ENCODE results near the gene PTPRS. TPM values are rescaled to one million over a fixed set of nuclear protein-coding genes. Genes with fewer than 3 reads are reported as not detected.

Gene PTPRS
- total and polyA plus RNA-seq, 2 of the 13 experiments (the other 11 are each of a cell fraction or from before 2014, with no cell fraction given) = 32.7 to 43.9 TPM

- peak; percentile 84 for TF ChIP-seq GABPB1 (CRISPR knock-in tag; IDR thresholded peaks at IDR 0.05)
- TF ChIP-seq POGK (CRISPR knock-in tag; conservative IDR thresholded peaks at IDR 0.05) = peak; percentile 99
- no peak for TF ChIP-seq PTBP1 (IDR thresholded peaks at IDR 0.05; ENCODE audit: low read depth, low read length, poor library complexity, severe bottlenecking)
- peak; percentile 83 for TF ChIP-seq RARA (CRISPR knock-in tag; IDR thresholded peaks at IDR 0.05)
- TF ChIP-seq ZNF362 (CRISPR knock-in tag; IDR thresholded peaks at IDR 0.05; ENCODE audit: borderline replicate concordance) = peak; percentile 80
- TF ChIP-seq SP1 (IDR thresholded peaks at IDR 0.05) = no peak
- peak; percentile 88 for TF ChIP-seq SP1 (CRISPR knock-in tag; IDR thresholded peaks at IDR 0.05)
- peak; percentile 94; the same call in 1 of the 2 replicates for TF ChIP-seq ZNF816 (CRISPR knock-in tag; IDR thresholded peaks at IDR 0.05; ENCODE audit: borderline replicate concordance)
- TF ChIP-seq ZFY (CRISPR knock-in tag; IDR thresholded peaks at IDR 0.05) = peak; percentile 69
- TF ChIP-seq ZFP36L1 (CRISPR knock-in tag; IDR thresholded peaks at IDR 0.05) = peak; percentile 99
- no peak for TF ChIP-seq ZBTB21 (CRISPR knock-in tag; IDR thresholded peaks at IDR 0.05)
- peak; percentile 100 for TF ChIP-seq ZNF776 (CRISPR knock-in tag; IDR thresholded peaks at IDR 0.05)
- TF ChIP-seq PLRG1 (conservative IDR thresholded peaks at IDR 0.05) = no peak
- peak; percentile 75; the same call in 1 of the 2 replicates for TF ChIP-seq ZNF281 (CRISPR knock-in tag; IDR thresholded peaks at IDR 0.05; ENCODE audit: borderline replicate concordance)
- TF ChIP-seq PITX1 (CRISPR knock-in tag; IDR thresholded peaks at IDR 0.05) = peak; percentile 68
- TF ChIP-seq FOXO4 (CRISPR knock-in tag; conservative IDR thresholded peaks at IDR 0.05) = peak; percentile 98
- peak; percentile 100 for TF ChIP-seq BCL3 (CRISPR knock-in tag; IDR thresholded peaks at IDR 0.05)
- peak; percentile 99 for TF ChIP-seq ZNF589 (CRISPR knock-in tag; conservative IDR thresholded peaks at IDR 0.05)
- peak; percentile 98; the same call in 1 of the 2 replicates for TF ChIP-seq KLF15 (CRISPR knock-in tag; IDR thresholded peaks at IDR 0.05; ENCODE audit: borderline replicate concordance)
- TF ChIP-seq PCBP2 (optimal IDR thresholded peaks at IDR 0.05; ENCODE audit: low read depth, low read length, poor library complexity, severe bottlenecking) = no peak
- TF ChIP-seq MBNL3 (CRISPR knock-in tag; conservative IDR thresholded peaks at IDR 0.05) = no peak
These were observed at the start of gene PTPRS (continued) for GRCh38 chr19:5340637-5341447.

Measured in HepG2 (cell line).